Breast epithelium (tissue), 4 donors: ENCODE results near the gene OBP2A. TPM values are rescaled to one million over a fixed set of nuclear protein-coding genes. Genes with fewer than 3 reads are reported as not detected.

Experiments
- DNase-seq, 2 donors: peaks; one replicate each; pipeline ENCODE4 v3.0.0-alpha.2; 2019; ENCODE audit warnings: low spot score in 2 of 2
- H3K27ac ChIP-seq, 2 donors: fragments of 200-600 bp; sonication (generic) in 1 of 2; one replicate each; pipeline ENCODE4 v1.5.1; 2016 to 2019; ENCODE audit warnings: mild to moderate bottlenecking in 1 of 2
- H3K27me3 ChIP-seq, 2 donors: fragments of 200-600 bp; sonication (generic) in 1 of 2; one replicate each; pipeline versions ENCODE4 v1.5.1 to v1.6.0; 2017 to 2019; ENCODE audit warnings: control low read depth in 1 of 2, mild to moderate bottlenecking in 1 of 2
- H3K36me3 ChIP-seq: fragments of 200-600 bp; one replicate; pipeline ENCODE4 v1.5.1; 2019
- H3K4me1 ChIP-seq, 2 donors: fragments of 200-600 bp; sonication (generic); one replicate each; pipeline ENCODE4 v1.5.1; 2016 to 2019; ENCODE audit warnings: control low read depth in 1 of 2
- H3K4me3 ChIP-seq, 3 donors: fragments of 200-600 bp; sonication (generic); 1 replicate in 2 of 3; 2 replicates in 1 of 3; pipeline ENCODE4 v1.5.1; 2016 to 2019; ENCODE audit warnings: mild to moderate bottlenecking in 3 of 3, moderate library complexity in 2 of 3
- H3K9me3 ChIP-seq, 2 donors: fragments of 200-600 bp; sonication (generic) in 1 of 2; one replicate each; pipeline ENCODE4 v1.5.1; 2016 to 2019; ENCODE audit warnings: control low read depth in 1 of 2
- POLR2A ChIP-seq: fragments of 450-650 bp; IDR thresholded peaks from one replicate; pipeline ENCODE4 v1.6.1; 2016; ENCODE audit warnings: antibody characterized with exemption, mild to moderate bottlenecking, moderate library complexity
- POLR2AphosphoS5 ChIP-seq, 3 donors: sonication (generic); formaldehyde crosslinking; IDR thresholded peaks; one replicate each; pipeline ENCODE4 v1.6.1; 2017; ENCODE audit warnings: antibody characterized with exemption in 3 of 3
- intact Hi-C: fragments of 100-400 bp; cut with DNase I; formaldehyde crosslinking; loops from one replicate; pipeline ENCODE4 v1.15.1; 2023; ENCODE audit warnings: low total_unique reads
- total RNA-seq, 3 donors: library from RNA; depleted of rRNA; stranded (reverse); fragments of >200 nt; gene quantifications; one replicate each; pipeline ENCODE4 v1.1.0, GENCODE V29; 2016
- TF ChIP-seq, protein P1 (sequence below), 3 donors: fragments of 450-650 bp; IDR thresholded peaks; one replicate each; pipeline ENCODE4 v1.5.1; 2016 to 2017; ENCODE audit warnings: antibody characterized with exemption in 3 of 3, mild to moderate bottlenecking in 3 of 3, moderate library complexity in 3 of 3

OBP2A gene
- total RNA-seq, 3 donors from 2014 or later: not detected

DNA sequence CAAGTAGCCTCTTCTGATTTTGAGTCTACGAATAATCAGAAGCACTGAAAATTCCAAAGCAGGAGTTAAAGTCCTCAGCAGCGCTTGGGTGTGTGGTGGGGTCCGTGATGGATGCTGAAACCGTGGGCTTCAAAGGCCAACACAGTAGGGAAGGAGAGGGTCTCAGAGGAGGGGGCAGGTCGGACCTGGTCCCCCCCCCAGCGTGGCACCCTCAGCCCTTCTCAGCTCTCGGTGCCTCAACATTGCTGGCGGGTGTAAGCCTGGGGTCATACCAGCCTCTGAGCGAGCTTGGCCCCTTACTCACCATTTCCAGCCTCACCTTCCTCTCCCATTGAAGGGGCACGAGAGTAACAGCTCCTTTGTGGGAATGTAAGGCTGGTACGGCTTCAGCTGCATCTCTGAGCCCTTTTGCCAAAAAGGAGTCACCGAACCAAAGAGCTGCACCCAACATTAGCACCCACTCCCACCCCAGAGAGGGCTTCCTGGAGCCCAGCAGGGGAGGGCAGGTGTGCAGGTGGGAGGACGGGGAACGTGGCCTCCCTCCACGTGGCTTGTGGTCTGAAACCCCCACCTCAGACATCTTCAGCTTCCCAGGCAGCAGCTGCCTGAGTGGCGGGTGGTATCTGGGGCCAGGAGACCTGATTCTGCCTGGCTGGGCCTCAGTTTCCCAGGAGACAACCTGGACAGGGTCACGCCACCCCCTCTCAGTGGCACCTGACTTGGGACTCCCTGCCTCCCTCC, 31.4 kb upstream of the OBP2A start:
- intact Hi-C loops: loop anchor here (5.0 kb wide), 1 partner anchor 753 kb away; no protein-coding TSS in a partner anchor
- Histone ChIP-seq H3K27me3 (peaks cover 0 to 8% of the 10 kb centered on the region in 2 donors), H3K4me1 (no peaks in the 10 kb centered on the region), H3K4me3 (no peak overlapping the region), H3K9me3 (peaks cover 0 to 2% of the 10 kb centered on the region in 2 donors), H3K36me3 (no peaks in the 10 kb centered on the region), H3K27ac (no peak overlapping the region)
- DNase-seq: no peak
- TF ChIP-seq, protein P1, sequence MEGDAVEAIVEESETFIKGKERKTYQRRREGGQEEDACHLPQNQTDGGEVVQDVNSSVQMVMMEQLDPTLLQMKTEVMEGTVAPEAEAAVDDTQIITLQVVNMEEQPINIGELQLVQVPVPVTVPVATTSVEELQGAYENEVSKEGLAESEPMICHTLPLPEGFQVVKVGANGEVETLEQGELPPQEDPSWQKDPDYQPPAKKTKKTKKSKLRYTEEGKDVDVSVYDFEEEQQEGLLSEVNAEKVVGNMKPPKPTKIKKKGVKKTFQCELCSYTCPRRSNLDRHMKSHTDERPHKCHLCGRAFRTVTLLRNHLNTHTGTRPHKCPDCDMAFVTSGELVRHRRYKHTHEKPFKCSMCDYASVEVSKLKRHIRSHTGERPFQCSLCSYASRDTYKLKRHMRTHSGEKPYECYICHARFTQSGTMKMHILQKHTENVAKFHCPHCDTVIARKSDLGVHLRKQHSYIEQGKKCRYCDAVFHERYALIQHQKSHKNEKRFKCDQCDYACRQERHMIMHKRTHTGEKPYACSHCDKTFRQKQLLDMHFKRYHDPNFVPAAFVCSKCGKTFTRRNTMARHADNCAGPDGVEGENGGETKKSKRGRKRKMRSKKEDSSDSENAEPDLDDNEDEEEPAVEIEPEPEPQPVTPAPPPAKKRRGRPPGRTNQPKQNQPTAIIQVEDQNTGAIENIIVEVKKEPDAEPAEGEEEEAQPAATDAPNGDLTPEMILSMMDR (IDR thresholded peaks at IDR 0.05): no peak
- TF ChIP-seq POLR2AphosphoS5 (IDR thresholded peaks at IDR 0.05) (no peak), POLR2A (no peak)

DNA sequence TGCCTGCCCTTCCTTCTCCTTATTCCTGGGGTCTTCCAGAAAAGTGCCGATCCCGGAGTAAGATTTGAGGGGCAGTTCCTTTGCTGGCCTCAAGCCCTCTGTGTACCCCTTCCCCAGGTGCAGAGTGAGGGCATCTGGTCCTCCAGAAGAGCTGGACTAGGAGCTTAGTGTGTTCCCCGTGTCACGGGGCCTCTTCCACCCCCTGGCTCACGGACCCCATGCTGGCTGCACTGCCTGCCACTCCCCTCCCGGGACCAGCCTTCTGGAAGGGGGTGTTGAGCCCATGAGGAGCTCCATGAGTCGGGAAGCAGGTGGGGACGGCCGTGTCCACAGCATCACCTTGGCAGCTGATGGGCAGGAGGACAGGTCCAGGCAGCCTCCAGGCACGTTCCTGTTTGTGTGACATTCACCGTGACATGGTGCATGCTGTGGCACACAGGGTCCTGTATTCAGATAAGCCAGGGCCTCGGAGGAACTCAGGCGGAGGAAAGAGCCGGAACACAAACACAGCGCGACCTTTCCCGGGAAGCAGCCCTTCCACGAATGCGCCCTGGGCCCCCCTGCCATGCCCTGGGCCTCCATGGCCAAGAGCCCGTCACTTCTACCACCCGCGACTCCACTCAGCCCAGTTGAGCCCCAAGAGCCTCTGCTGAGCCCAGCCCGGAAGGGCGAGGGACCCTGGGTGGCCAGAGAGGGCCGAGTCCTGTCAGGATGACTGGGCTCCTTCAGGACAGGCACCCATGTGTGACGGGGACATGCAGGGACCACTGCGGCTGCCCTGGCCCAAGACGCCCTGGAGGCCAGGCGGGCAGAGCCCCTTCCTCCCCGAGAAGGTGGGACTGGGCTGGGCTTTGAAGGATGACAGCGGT, 30.6 kb upstream of the OBP2A start:
- Histone ChIP-seq H3K9me3 (no peaks in the 10 kb centered on the region), H3K27ac (no peak overlapping the region), H3K4me1 (no peaks in the 10 kb centered on the region), H3K27me3 (peaks cover 0 to 8% of the 10 kb centered on the region in 2 donors), H3K36me3 (no peaks in the 10 kb centered on the region), H3K4me3 (no peak overlapping the region)
- intact Hi-C loops: loop anchor here (5.0 kb wide), 1 partner anchor 752 kb away; no protein-coding TSS in a partner anchor
- no peak for DNase-seq
- TF ChIP-seq, protein P1 (IDR thresholded peaks at IDR 0.05): no peak
- TF ChIP-seq POLR2AphosphoS5 (IDR thresholded peaks at IDR 0.05) (no peak), POLR2A (no peak)

DNA sequence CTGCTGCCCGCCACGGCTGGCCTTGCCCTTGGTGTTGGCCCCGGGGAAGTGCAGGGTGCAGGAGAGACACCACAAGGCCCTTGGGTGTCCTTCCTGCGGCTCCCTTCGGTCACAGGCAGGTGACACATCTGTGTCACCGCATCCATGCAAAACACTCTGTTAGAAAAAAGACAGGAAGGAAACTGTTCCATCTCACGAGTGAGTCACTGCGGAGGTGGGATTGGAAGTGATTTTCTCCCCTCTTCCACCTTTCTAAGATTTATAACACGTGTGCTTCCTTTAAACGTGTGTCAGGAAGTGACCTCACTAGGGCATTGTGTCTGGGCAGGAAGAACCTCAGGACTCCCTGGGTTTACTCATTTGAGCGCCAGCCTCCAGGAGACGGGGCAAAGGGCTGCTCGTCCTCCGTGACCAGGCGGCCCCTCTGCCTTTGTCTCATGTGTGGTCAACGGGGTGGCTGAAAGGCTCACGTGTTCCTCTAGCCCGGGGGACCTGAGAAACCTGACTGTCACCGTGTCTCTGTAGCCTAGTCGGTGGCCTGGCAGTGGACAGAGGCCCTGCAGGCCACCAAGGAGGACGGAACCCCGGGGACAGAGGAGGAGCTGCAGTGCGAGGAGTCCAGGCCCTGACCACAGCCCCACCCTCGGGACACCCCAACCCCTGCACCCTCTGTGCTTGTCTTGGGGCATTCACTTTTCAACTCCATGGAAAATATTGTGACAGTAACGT, 29.6 kb upstream of the OBP2A start:
- intact Hi-C loops: loop anchor here (5.0 kb wide), 1 partner anchor 751 kb away; no protein-coding TSS in a partner anchor
- TF ChIP-seq POLR2A (no peak), POLR2AphosphoS5 (IDR thresholded peaks at IDR 0.05) (no peak)
- TF ChIP-seq, protein P1 (IDR thresholded peaks at IDR 0.05): no peak
- no peak overlapping the region for H3K27ac ChIP-seq
- no peaks in the 10 kb centered on the region for H3K9me3 ChIP-seq
- H3K4me3 ChIP-seq: no peak overlapping the region
- H3K27me3 ChIP-seq: peaks cover 0 to 8% of the 10 kb centered on the region in 2 donors
- no peak for DNase-seq
- H3K36me3 ChIP-seq: no peaks in the 10 kb centered on the region
- no peaks in the 10 kb centered on the region for H3K4me1 ChIP-seq

DNA sequence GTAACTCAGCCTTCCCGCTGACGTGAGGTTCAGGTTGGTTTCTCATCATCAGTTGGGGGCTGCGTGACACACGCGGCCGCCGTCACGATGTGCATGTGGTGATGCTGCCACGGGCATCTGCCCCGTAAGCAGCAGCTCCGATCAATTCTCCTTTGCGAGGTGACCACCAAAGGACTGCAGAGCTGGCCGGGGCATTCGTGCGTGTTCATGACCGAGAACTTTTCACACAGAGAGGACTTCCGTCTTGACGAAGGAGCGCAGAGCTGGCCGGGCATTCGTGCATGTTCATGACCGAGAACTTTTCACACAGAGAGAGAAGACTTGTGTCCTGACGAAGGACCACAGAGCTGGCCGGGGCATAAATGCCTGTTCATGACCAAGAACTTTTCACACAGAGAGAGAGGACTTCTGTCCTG, 28.5 kb upstream of the OBP2A start:
- H3K27me3 ChIP-seq: peaks cover 0 to 8% of the 10 kb centered on the region in 2 donors
- intact Hi-C loops: loop anchor here (5.0 kb wide), 1 partner anchor 750 kb away; no protein-coding TSS in a partner anchor
- no peaks in the 10 kb centered on the region for H3K36me3 ChIP-seq
- H3K4me1 ChIP-seq: no peaks in the 10 kb centered on the region
- TF ChIP-seq POLR2A (no peak), POLR2AphosphoS5 (IDR thresholded peaks at IDR 0.05) (no peak)
- TF ChIP-seq, protein P1 (IDR thresholded peaks at IDR 0.05): no peak
- H3K4me3 ChIP-seq: no peak overlapping the region
- DNase-seq: no peak
- no peak overlapping the region for H3K27ac ChIP-seq
- H3K9me3 ChIP-seq: no peaks in the 10 kb centered on the region
